ENCODE measurements around the gene TRAF1. TPM values are rescaled to one million over a fixed set of nuclear protein-coding genes. Genes with fewer than 3 reads are reported as not detected.
A peak's percentile ranks its signal among the peaks of the same experiment; 100 is the strongest.

The TRAF1 gene
- total RNA-seq, 2 donors from 2014 or later, result 1.5 to 3.1 TPM

GRCh38 chr9:120861935-120862334 is 64.7 kb downstream of the TRAF1 start:
- DNase-seq, result no peak
- H3K36me3 ChIP-seq, result no peaks in the 10 kb centered on the region
- no peaks in the 10 kb centered on the region for H3K4me1 ChIP-seq
- no peak overlapping the region for H3K4me3 ChIP-seq
- no peak overlapping the region for H3K9ac ChIP-seq (ENCODE audit: low read depth in 2 of 2, low read length in 2 of 2)
- H3K27ac ChIP-seq, result no peak overlapping the region
- intact Hi-C loops (cut with DNase I), result no loop called here
- H3K27me3 ChIP-seq, result no peaks in the 10 kb centered on the region
- TF ChIP-seq CTCF (IDR thresholded peaks at IDR 0.05), result no peak
- no peaks in the 10 kb centered on the region for H3K9me3 ChIP-seq

- H3K9me3 ChIP-seq, result no peaks in the 10 kb centered on the region
- H3K27ac ChIP-seq, result no peak overlapping the region
- no peak overlapping the region for H3K4me3 ChIP-seq
- H3K4me1 ChIP-seq, result no peaks in the 10 kb centered on the region
- no peak for TF ChIP-seq CTCF (IDR thresholded peaks at IDR 0.05)
- intact Hi-C loops (cut with DNase I), result no loop called here
- no peaks in the 10 kb centered on the region for H3K27me3 ChIP-seq
- H3K9ac ChIP-seq (ENCODE audit: low read depth in 2 of 2, low read length in 2 of 2), result no peak overlapping the region
- no peak for DNase-seq
- no peaks in the 10 kb centered on the region for H3K36me3 ChIP-seq
These were observed 66.5 kb downstream of the TRAF1 start for GRCh38 chr9:120860083-120860482.

GRCh38 chr9:120859361-120859760 is 67.2 kb downstream of the TRAF1 start:
- intact Hi-C loops (cut with DNase I), result no loop called here
- H3K4me1 ChIP-seq, result no peaks in the 10 kb centered on the region
- H3K27ac ChIP-seq, result no peak overlapping the region
- H3K36me3 ChIP-seq, result no peaks in the 10 kb centered on the region
- no peak overlapping the region for H3K4me3 ChIP-seq
- no peak for TF ChIP-seq CTCF (IDR thresholded peaks at IDR 0.05)
- H3K9ac ChIP-seq (ENCODE audit: low read depth in 2 of 2, low read length in 2 of 2), result no peak overlapping the region
- H3K27me3 ChIP-seq, result no peaks in the 10 kb centered on the region
- no peak for DNase-seq
- H3K9me3 ChIP-seq, result no peaks in the 10 kb centered on the region

GRCh38 chr9:120857902-120858301 is 68.7 kb downstream of the TRAF1 start:
- Histone ChIP-seq H3K9me3 (no peaks in the 10 kb centered on the region), H3K36me3 (no peaks in the 10 kb centered on the region), H3K4me3 (no peak overlapping the region), H3K4me1 (no peaks in the 10 kb centered on the region), H3K27me3 (no peaks in the 10 kb centered on the region), H3K27ac (no peak overlapping the region), H3K9ac (ENCODE audit: low read depth in 2 of 2, low read length in 2 of 2) (no peak overlapping the region)
- intact Hi-C loops (cut with DNase I), result no loop called here
- TF ChIP-seq CTCF (IDR thresholded peaks at IDR 0.05), result no peak
- no peak for DNase-seq

GRCh38 chr9:120857481-120857880 is 69.1 kb downstream of the TRAF1 start:
- no peak for DNase-seq
- Histone ChIP-seq H3K27me3 (no peaks in the 10 kb centered on the region), H3K27ac (no peak overlapping the region), H3K4me3 (no peak overlapping the region), H3K9ac (ENCODE audit: low read depth in 2 of 2, low read length in 2 of 2) (no peak overlapping the region), H3K4me1 (no peaks in the 10 kb centered on the region), H3K9me3 (no peaks in the 10 kb centered on the region), H3K36me3 (no peaks in the 10 kb centered on the region)
- TF ChIP-seq CTCF (IDR thresholded peaks at IDR 0.05), result no peak
- intact Hi-C loops (cut with DNase I), result no loop called here

GRCh38 chr9:120856700-120857099 is 69.9 kb downstream of the TRAF1 start:
- DNase-seq, result peak; percentile 75
- Histone ChIP-seq H3K36me3 (no peaks in the 10 kb centered on the region), H3K27ac (no peak overlapping the region), H3K4me3 (no peak overlapping the region), H3K4me1 (no peaks in the 10 kb centered on the region), H3K27me3 (no peaks in the 10 kb centered on the region), H3K9ac (ENCODE audit: low read depth in 2 of 2, low read length in 2 of 2) (no peak overlapping the region), H3K9me3 (no peaks in the 10 kb centered on the region)
- intact Hi-C loops (cut with DNase I), result no loop called here
- TF ChIP-seq CTCF (IDR thresholded peaks at IDR 0.05), result no peak

All from colonic mucosa (tissue), 4 donors.